Measurements from ENCODE around the gene OCA2.

DNA sequence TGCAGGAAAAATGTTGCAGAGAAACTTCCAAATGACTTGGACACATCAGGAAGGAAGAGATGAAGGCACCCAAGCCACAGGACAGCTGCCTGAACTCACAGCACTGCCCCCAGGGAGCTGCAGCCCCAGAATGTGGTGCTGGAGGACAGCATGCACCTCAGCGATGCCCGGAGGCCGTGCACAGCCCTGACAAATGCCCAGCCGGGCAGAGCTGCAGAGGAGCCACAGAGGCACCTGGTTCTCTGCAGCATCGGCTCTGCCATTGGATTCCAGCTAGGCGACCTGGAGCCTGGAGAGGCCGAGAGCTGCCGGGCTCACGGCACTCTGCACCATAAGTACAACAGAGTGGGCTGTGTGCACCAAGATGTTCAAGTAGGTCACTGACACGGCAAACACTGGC is 97.5 kb downstream of the OCA2 start:
- TF ChIP-seq SUZ12 (IDR thresholded peaks at IDR 0.05; ENCODE audit: extremely low read depth, insufficient read depth, insufficient read length) (no peak), YY1 (IDR thresholded peaks at IDR 0.05; ENCODE audit: insufficient read depth, insufficient read length) (no peak), ZNF274 (IDR thresholded peaks at IDR 0.05; ENCODE audit: low read depth, low read length) (no peak)

Measured in NT2/D1 (cell line).